HepG2 (cell line): ENCODE measurements around the gene NID2. TPM values are rescaled to one million over a fixed set of nuclear protein-coding genes. Genes with fewer than 3 reads are reported as not detected.

Source experiments
- ATAC-seq: fragments of 200-7000 bp; cut with Tn5 transposase; 3 replicates; pipeline ENCODE4 v1.9.1; 2020; ENCODE audit warnings: mild to moderate bottlenecking, moderate library complexity
- BruUV-seq: library from RNA; stranded (reverse); fragments of 400-500 nt; replicated peaks from 2 replicates; lab custom pipeline; 2021; lab: Mats Ljungman, UMichigan
- CTCF ChIA-PET: fragments of 300-600 bp; formaldehyde crosslinking; extraction: SDS; loops from one replicate; lab custom pipeline; 2021; ENCODE audit warnings: low total read pairs, inconsistent platforms, low intra/inter-chr PET ratio; lab: Yijun Ruan, JAX
- POLR2A ChIA-PET: fragments of 350-600 bp; sonication (Branson Sonifier 250); formaldehyde crosslinking; loops from one replicate; lab custom pipeline; 2020; ENCODE audit warnings: antibody characterized with exemption, inconsistent platforms; lab: Yijun Ruan, JAX
- DNase-seq: peaks from one replicate; pipeline ENCODE4 v3.0.0-alpha.2; 2015; ENCODE audit warnings: low spot score
- FAIRE-seq: peaks from 3 replicates; lab custom pipeline; 2011; peaks lifted over from hg19 to GRCh38; lab: Jason Lieb, UNC
- H2AFZ ChIP-seq: one replicate; pipeline ENCODE4 v1.6.1; 2011; ENCODE audit warnings: low read length, inconsistent platforms
- H3K27ac ChIP-seq: fragments of 300-600 bp; 3 replicates; pipeline ENCODE4 v1.8.0; 2011; ENCODE audit warnings: mixed run types, mild to moderate bottlenecking, mixed read lengths, low read length, inconsistent platforms; ENCODE audit not compliant: insufficient read depth; ENCODE audit errors: extremely low read length
- H3K27me3 ChIP-seq, 2 experiments: fragments of 200-600 bp in 1 of 2; 2 replicates in 1 of 2; 3 replicates in 1 of 2; pipeline versions ENCODE4 v1.6.0 to v1.8.0; 2011; ENCODE audit warnings: low read length in 2 of 2, mild to moderate bottlenecking in 2 of 2, moderate library complexity in 2 of 2, inconsistent platforms in 1 of 2; ENCODE audit not compliant: insufficient read depth in 2 of 2, control insufficient read depth in 1 of 2
- H3K36me3 ChIP-seq, 2 experiments: fragments of 200-600 bp in 1 of 2; replicated peaks in 1 of 2; 2 replicates in 1 of 2; 3 replicates in 1 of 2; pipeline versions ENCODE4 v1.5.1 to v1.8.0; 2011; ENCODE audit warnings: low read length in 2 of 2, inconsistent platforms in 1 of 2; ENCODE audit not compliant: insufficient read depth in 2 of 2, control insufficient read depth in 1 of 2
- H3K4me1 ChIP-seq: 2 replicates; pipeline ENCODE4 v1.5.1; 2012; ENCODE audit warnings: low read length, inconsistent platforms; ENCODE audit not compliant: insufficient read depth
- H3K4me2 ChIP-seq: 2 replicates; pipeline ENCODE4 v1.6.0; 2011; ENCODE audit warnings: low read depth, low read length, inconsistent platforms
- H3K4me3 ChIP-seq, 3 experiments: fragments of 200-600 bp in 1 of 3; sonication (generic), shearing (Covaris generic) in 1 of 3; replicated peaks in 1 of 3; 2 replicates each; pipeline ENCODE4 v1.5.1; 2011 to 2016; ENCODE audit warnings: low read length in 3 of 3, inconsistent platforms in 2 of 3, low read depth in 2 of 3, mild to moderate bottlenecking in 2 of 3, control low read depth in 1 of 3, mixed read lengths in 1 of 3; ENCODE audit not compliant: insufficient read depth in 1 of 3
- H3K79me2 ChIP-seq: one replicate; pipeline ENCODE4 v1.6.1; 2011; ENCODE audit warnings: low read length, inconsistent platforms; ENCODE audit not compliant: insufficient read depth
- H3K9ac ChIP-seq: 2 replicates; pipeline ENCODE4 v1.6.0; 2011; ENCODE audit warnings: mild to moderate bottlenecking, low read depth, low read length, inconsistent platforms; ENCODE audit not compliant: insufficient read depth
- H3K9me3 ChIP-seq: 2 replicates; pipeline ENCODE4 v1.5.1; 2012; ENCODE audit warnings: mild to moderate bottlenecking, low read length
- H4K20me1 ChIP-seq: 2 replicates; pipeline ENCODE4 v1.6.0; 2011; ENCODE audit warnings: inconsistent platforms, mild to moderate bottlenecking, low read length, moderate library complexity; ENCODE audit not compliant: insufficient read depth
- ATF7 ChIP-seq, 2 experiments: fragments of 450-650 bp in 1 of 2; sonication (generic) in 1 of 2; formaldehyde crosslinking in 1 of 2; IDR thresholded peaks; 2 replicates each; pipeline versions ENCODE4 v1.4.0 to v1.6.1; 2016 to 2020; ENCODE audit warnings: antibody characterized with exemption in 1 of 2, mild to moderate bottlenecking in 1 of 2, missing genetic modification reagents in 1 of 2
- E2F1 ChIP-seq: sonication (generic); formaldehyde crosslinking; IDR thresholded peaks from 2 replicates; pipeline ENCODE4 v1.5.0; 2020; ENCODE audit warnings: missing genetic modification reagents
- HOXA7 ChIP-seq: sonication (generic); formaldehyde crosslinking; IDR thresholded peaks from 2 replicates; pipeline ENCODE4 v1.8.1; 2022; ENCODE audit warnings: mild to moderate bottlenecking, missing genetic modification reagents, moderate library complexity
- ZNF18 ChIP-seq: sonication (generic); formaldehyde crosslinking; IDR thresholded peaks from 2 replicates; pipeline ENCODE4 v1.8.0; 2022; ENCODE audit warnings: mild to moderate bottlenecking, missing genetic modification reagents; ENCODE audit not compliant: insufficient replicate concordance
- WGBS: methylation state at CpG from one replicate; pipeline ENCODE4 v1.1.6; 2017; ENCODE audit warnings: low lambda C conversion rate; 5-methylcytosine and 5-hydroxymethylcytosine counted together
- in situ Hi-C: cut with HindIII; loops from 2 replicates; pipeline ENCODE4 v1.10.0; 2017; ENCODE audit warnings: low pct_unique_long_range_greater_than_20kb; ENCODE audit not compliant: extremely low pct_ligation_motif_present
- intact Hi-C: fragments of 100-400 bp; cut with micrococcal nuclease; formaldehyde crosslinking; loops from one replicate; pipeline ENCODE4 v1.10.0; 2022; ENCODE audit not compliant: unreplicated experiment
- polyA plus RNA-seq, 8 experiments: library from polyadenylated mRNA; depleted of rRNA in 3 of 8; stranded (reverse) in 7 of 8; unstranded in 1 of 8; fragments of >200 nt; fragmentation: Illumina TruSeq in 4 of 8; extraction: Trizol in 4 of 8; gene quantifications; 2 replicates each; pipeline versions ENCODE4 v1.2.1 to v1.2.3, GENCODE V29; 2011 to 2016; ENCODE audit warnings: low read depth in 4 of 8, missing spikeins in 1 of 8, mixed read lengths in 1 of 8; ENCODE audit not compliant: insufficient read depth in 1 of 8
- total RNA-seq, 5 experiments: library from RNA; depleted of rRNA; stranded (reverse); fragments of >200 nt; fragmentation: Illumina TruSeq; extraction: Trizol; gene quantifications; 2 replicates each; pipeline ENCODE4 v1.2.3, GENCODE V29; 2016; ENCODE audit warnings: low read depth in 1 of 5

Gene NID2
- total and polyA plus RNA-seq, 2 of the 13 experiments (the other 11 are each of a cell fraction or from before 2014, with no cell fraction given), result 0.11 TPM; not detected in 1

GRCh38 chr14:52071675-52072074 lies 2.8 kb upstream of the NID2 start (continued):
- TF ChIP-seq ATF7 (IDR thresholded peaks at IDR 0.05) (no peak), ATF7 (CRISPR knock-in tag; IDR thresholded peaks at IDR 0.05) (no peak)

- Histone ChIP-seq H3K79me2 (no peaks in the 10 kb centered on the region), H3K9ac (no peak overlapping the region), H3K27ac (no peak overlapping the region), H3K4me2 (no peak overlapping the region), H3K4me1 (peaks cover 11% of the 10 kb centered on the region), H4K20me1 (no peaks in the 10 kb centered on the region), H3K36me3 (no peaks in the 10 kb centered on the region), H3K4me3 (no peak overlapping the region), H2AFZ (no peak overlapping the region), H3K9me3 (no peaks in the 10 kb centered on the region), H3K27me3 (peaks cover 8 to 38% of the 10 kb centered on the region in 2 experiments; a peak in 4 of 5 replicates)
- WGBS, result 71% methylated on average over 3 of the region's 3 CpGs
- DNase-seq (no peak), ATAC-seq (no peak), FAIRE-seq (no peak)
- intact Hi-C loops (no loop called here), in situ Hi-C loops (no loop called here)
- no TSS peak for BruUV-seq
- CTCF ChIA-PET, result no interaction called here
- TF ChIP-seq HOXA7 (no peak), E2F1 (no peak), ZNF18 (CRISPR knock-in tag) (no peak)
- POLR2A ChIA-PET, result no interaction called here
Measured at GRCh38 chr14:52070051-52070431, 1.2 kb upstream of the NID2 start.
